KBM-7 (cell line): Measurements from ENCODE around the gene HSPA5.
A peak's percentile ranks its signal among the peaks of the same experiment; 100 is the strongest.
"Not testable (repeated sequence)": the region's sequence is repeated elsewhere in the genome, so short reads cannot be mapped to it uniquely, and the experiment has no call there.

ENCODE experiments used
- DNase-seq: peaks from one replicate; pipeline ENCODE4 v3.0.0-alpha.2; 2015
- in situ Hi-C: fragments of 300-500 bp; cut with MboI; formaldehyde crosslinking; loops from 2 replicates; pipeline ENCODE4 v1.14.3; 2020; ENCODE audit warnings: low sequenced_read_pairs, low pct_unique_long_range_greater_than_20kb, mixed read lengths

Gene HSPA5

GRCh38 chr9:125202846-125203618, 38.1 kb downstream of the HSPA5 start:
- no peak for DNase-seq
- in situ Hi-C loops, result no loop called here

GRCh38 chr9:125200216-125201047, 40.7 kb downstream of the HSPA5 start, which contains the start of gene RABEPK:
RABEPK (plus strand) TSS chr9:125200542; CDS start chr9:125203014, 2,472 bp downstream.
- in situ Hi-C loops, result no loop called here
- peak; percentile 97 for DNase-seq

- in situ Hi-C loops, DNase-seq: not testable (repeated sequence)
Measured at GRCh38 chr9:125195591-125195990, 45.6 kb downstream of the HSPA5 start.

- DNase-seq, in situ Hi-C loops: not testable (repeated sequence)
Measured at GRCh38 chr9:125194466-125194865, 46.7 kb downstream of the HSPA5 start.

GRCh38 chr9:125190361-125190801, 50.8 kb downstream of the HSPA5 start:
- no peak for DNase-seq
- in situ Hi-C loops, result no loop called here

GRCh38 chr9:125189361-125190289, 51.5 kb downstream of the HSPA5 start, which contains the start of gene PPP6C:
PPP6C (minus strand) TSS chr9:125189803; CDS start chr9:125189718, 85 bp downstream.
- peak; percentile 98 for DNase-seq
- in situ Hi-C loops, result no loop called here

- DNase-seq, result peak; percentile 46
- in situ Hi-C loops, result no loop called here
Measured at GRCh38 chr9:125189011-125189360, 52.2 kb downstream of the HSPA5 start.
